Measurements from ENCODE around the gene HOXB9. TPM values are rescaled to one million over a fixed set of nuclear protein-coding genes. Genes with fewer than 3 reads are reported as not detected.

The HOXB9 gene
- total RNA-seq, 1 experiment from 2014 or later: 0.24 TPM

DNA sequence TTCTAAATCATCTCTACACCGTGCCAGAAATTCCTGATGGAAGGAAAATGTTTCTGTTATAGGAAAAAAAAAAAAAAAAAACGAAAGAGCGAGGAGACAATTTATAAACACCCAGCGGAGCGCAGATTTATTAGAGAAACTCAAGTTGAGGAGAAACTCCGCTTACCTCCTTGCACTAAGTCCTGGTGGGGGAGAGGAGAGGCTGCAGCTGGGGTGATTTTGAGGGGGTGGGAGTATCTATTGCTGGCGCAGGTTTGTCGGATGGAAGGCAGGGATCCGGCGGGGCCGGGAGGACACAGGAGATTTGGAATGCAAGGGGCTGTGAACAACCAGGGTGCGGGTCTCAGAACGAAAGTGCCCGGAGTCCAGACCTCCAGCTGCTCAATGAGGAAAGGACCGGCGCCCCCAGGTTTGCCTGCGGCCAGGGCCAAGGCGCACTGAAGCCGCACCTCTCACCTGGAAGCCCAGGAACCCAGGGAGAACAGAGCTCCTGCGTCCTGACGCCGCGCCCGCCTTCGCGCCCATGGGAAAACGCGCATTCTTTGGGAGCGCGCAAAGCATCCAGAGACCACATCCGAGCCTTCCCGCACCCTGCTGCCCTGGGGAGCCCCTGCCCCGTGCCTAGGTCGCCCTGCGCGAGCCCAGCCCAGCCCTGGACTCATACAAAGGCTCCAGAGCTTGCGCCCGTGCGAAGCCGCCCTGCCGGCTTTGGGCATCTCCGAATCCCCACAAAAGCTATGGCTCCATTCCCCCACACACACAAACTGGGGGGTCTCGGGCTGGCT lies 8.5 kb downstream of the HOXB9 start:
- Mint-ChIP-seq H3K27ac (no peak overlapping the region), H3K36me3 (no peaks in the 10 kb centered on the region), H3K4me1 (peaks cover 29% of the 10 kb centered on the region), H3K9me3 (no peaks in the 10 kb centered on the region), H3K4me3 (no peak overlapping the region), H3K27me3 (ENCODE audit: low read depth) (peaks cover 100% of the 10 kb centered on the region; the same call in 1 of the 2 replicates)
- POLR2A ChIA-PET: interaction anchor here (0.6 kb wide), 1 partner anchor 72 kb away, joined by 3 read pairs; no protein-coding TSS in a partner anchor
- ATAC-seq (no peak), DNase-seq (ENCODE audit: low spot score) (no peak)
- TF ChIP-seq, protein P1, sequence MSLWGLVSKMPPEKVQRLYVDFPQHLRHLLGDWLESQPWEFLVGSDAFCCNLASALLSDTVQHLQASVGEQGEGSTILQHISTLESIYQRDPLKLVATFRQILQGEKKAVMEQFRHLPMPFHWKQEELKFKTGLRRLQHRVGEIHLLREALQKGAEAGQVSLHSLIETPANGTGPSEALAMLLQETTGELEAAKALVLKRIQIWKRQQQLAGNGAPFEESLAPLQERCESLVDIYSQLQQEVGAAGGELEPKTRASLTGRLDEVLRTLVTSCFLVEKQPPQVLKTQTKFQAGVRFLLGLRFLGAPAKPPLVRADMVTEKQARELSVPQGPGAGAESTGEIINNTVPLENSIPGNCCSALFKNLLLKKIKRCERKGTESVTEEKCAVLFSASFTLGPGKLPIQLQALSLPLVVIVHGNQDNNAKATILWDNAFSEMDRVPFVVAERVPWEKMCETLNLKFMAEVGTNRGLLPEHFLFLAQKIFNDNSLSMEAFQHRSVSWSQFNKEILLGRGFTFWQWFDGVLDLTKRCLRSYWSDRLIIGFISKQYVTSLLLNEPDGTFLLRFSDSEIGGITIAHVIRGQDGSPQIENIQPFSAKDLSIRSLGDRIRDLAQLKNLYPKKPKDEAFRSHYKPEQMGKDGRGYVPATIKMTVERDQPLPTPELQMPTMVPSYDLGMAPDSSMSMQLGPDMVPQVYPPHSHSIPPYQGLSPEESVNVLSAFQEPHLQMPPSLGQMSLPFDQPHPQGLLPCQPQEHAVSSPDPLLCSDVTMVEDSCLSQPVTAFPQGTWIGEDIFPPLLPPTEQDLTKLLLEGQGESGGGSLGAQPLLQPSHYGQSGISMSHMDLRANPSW (CRISPR knock-in tag; conservative IDR thresholded peaks at IDR 0.05; ENCODE audit: low read depth): no peak
- TF ChIP-seq IRF1 (CRISPR knock-in tag; IDR thresholded peaks at IDR 0.05) (no peak), ATF3 (CRISPR knock-in tag; conservative IDR thresholded peaks at IDR 0.05) (no peak), ZNF416 (CRISPR knock-in tag; IDR thresholded peaks at IDR 0.05) (no peak), AR (CRISPR knock-in tag; IDR thresholded peaks at IDR 0.05) (no peak), ZNF138 (CRISPR knock-in tag; conservative IDR thresholded peaks at IDR 0.05) (no peak), ZNF317 (CRISPR knock-in tag; IDR thresholded peaks at IDR 0.05; ENCODE audit: borderline replicate concordance, low read depth) (no peak), NR2C2 (CRISPR knock-in tag; IDR thresholded peaks at IDR 0.05) (no peak), SMAD3 (CRISPR knock-in tag; IDR thresholded peaks at IDR 0.05; ENCODE audit: borderline replicate concordance) (no peak), MXD4 (CRISPR knock-in tag; IDR thresholded peaks at IDR 0.05; ENCODE audit: borderline replicate concordance) (no peak), MYBL2 (CRISPR knock-in tag; IDR thresholded peaks at IDR 0.05) (no peak), ELF4 (CRISPR knock-in tag; IDR thresholded peaks at IDR 0.05; ENCODE audit: low read depth) (no peak), CBFB (CRISPR knock-in tag; IDR thresholded peaks at IDR 0.05; ENCODE audit: low read depth) (no peak), GTF2I (CRISPR knock-in tag; conservative IDR thresholded peaks at IDR 0.05) (no peak), ZNF396 (CRISPR knock-in tag; IDR thresholded peaks at IDR 0.05; ENCODE audit: borderline replicate concordance) (no peak), NR1H2 (CRISPR knock-in tag; IDR thresholded peaks at IDR 0.05) (no peak), JUN (CRISPR knock-in tag; IDR thresholded peaks at IDR 0.05) (no peak)
- TF ChIP-seq, protein P2, sequence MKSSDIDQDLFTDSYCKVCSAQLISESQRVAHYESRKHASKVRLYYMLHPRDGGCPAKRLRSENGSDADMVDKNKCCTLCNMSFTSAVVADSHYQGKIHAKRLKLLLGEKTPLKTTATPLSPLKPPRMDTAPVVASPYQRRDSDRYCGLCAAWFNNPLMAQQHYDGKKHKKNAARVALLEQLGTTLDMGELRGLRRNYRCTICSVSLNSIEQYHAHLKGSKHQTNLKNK (CRISPR knock-in tag; IDR thresholded peaks at IDR 0.05): no peak
- TF ChIP-seq, protein P3, sequence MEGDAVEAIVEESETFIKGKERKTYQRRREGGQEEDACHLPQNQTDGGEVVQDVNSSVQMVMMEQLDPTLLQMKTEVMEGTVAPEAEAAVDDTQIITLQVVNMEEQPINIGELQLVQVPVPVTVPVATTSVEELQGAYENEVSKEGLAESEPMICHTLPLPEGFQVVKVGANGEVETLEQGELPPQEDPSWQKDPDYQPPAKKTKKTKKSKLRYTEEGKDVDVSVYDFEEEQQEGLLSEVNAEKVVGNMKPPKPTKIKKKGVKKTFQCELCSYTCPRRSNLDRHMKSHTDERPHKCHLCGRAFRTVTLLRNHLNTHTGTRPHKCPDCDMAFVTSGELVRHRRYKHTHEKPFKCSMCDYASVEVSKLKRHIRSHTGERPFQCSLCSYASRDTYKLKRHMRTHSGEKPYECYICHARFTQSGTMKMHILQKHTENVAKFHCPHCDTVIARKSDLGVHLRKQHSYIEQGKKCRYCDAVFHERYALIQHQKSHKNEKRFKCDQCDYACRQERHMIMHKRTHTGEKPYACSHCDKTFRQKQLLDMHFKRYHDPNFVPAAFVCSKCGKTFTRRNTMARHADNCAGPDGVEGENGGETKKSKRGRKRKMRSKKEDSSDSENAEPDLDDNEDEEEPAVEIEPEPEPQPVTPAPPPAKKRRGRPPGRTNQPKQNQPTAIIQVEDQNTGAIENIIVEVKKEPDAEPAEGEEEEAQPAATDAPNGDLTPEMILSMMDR (IDR thresholded peaks at IDR 0.05): no peak
- TF ChIP-seq, protein P4, sequence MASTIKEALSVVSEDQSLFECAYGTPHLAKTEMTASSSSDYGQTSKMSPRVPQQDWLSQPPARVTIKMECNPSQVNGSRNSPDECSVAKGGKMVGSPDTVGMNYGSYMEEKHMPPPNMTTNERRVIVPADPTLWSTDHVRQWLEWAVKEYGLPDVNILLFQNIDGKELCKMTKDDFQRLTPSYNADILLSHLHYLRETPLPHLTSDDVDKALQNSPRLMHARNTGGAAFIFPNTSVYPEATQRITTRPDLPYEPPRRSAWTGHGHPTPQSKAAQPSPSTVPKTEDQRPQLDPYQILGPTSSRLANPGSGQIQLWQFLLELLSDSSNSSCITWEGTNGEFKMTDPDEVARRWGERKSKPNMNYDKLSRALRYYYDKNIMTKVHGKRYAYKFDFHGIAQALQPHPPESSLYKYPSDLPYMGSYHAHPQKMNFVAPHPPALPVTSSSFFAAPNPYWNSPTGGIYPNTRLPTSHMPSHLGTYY (CRISPR knock-in tag; IDR thresholded peaks at IDR 0.05): no peak
- CTCF ChIA-PET: interaction anchor here (0.7 to 2.8 kb wide), 19 partner anchors 11 to 474 kb away, joined by 3 to 13 read pairs (median 5); partner anchors contain the start of genes HOXB5 and PRAC2

Measured in WTC11 (cell line).